Head of caudate nucleus (tissue), 42 donors: ENCODE data around the gene MYH14.
"Not testable (repeated sequence)": the region's sequence is repeated elsewhere in the genome, so short reads cannot be mapped to it uniquely, and the experiment has no call there.

Experiments used
- DNase-seq, 42 donors: peaks; one replicate each; pipeline versions ENCODE4 v3.0.0 to v3.0.0-alpha.2; 2020 to 2021; ENCODE audit warnings: mixed read lengths in 7 of 42
- intact Hi-C: fragments of 100-400 bp; cut with DNase I; formaldehyde crosslinking; loops from one replicate; pipeline ENCODE4 v1.15.0; 2022

The MYH14 gene

GRCh38 chr19:50322931-50323781 is 119.7 kb downstream of the MYH14 start:
- intact Hi-C loops: no loop called here
- peak in 1 of 42 donors; percentile 13 for DNase-seq

GRCh38 chr19:50323782-50324133 is 120.3 kb downstream of the MYH14 start:
- no peak for DNase-seq
- intact Hi-C loops: no loop called here

DNA sequence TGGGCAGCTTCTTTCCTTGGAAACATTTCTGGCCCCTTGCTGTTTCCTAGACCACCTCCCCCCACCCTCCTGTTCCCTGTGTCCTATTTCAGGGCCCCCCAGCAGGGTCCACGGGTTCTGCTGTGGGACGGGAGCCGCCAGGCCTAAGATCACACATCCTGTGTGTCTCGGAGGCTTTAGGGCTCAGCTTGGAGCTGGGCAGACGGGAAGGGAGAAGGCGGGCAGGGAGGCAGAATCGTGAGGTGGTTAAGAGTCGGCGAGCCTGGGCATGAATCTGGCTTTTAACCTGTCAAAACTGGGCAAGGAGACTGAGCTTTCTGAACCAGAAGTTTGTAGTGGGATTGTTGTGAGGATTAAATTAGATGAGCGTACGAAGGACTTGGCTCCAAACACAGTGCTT is 120.9 kb downstream of the MYH14 start:
- intact Hi-C loops: no loop called here
- no peak for DNase-seq

- intact Hi-C loops: loop anchor here (5.0 kb wide), 1 partner anchor 123 kb away; the partner anchor contains the start of gene MYH14
- peak in 40 of 42 donors; percentile 50 to 89 (median 75) for DNase-seq
Observed at GRCh38 chr19:50325310-50326100, 122.1 kb downstream of the MYH14 start.

GRCh38 chr19:50326101-50326664 is 122.8 kb downstream of the MYH14 start:
- no peak for DNase-seq
- intact Hi-C loops: loop anchor here (5.0 kb wide), 1 partner anchor 124 kb away; the partner anchor contains the start of gene MYH14

DNA sequence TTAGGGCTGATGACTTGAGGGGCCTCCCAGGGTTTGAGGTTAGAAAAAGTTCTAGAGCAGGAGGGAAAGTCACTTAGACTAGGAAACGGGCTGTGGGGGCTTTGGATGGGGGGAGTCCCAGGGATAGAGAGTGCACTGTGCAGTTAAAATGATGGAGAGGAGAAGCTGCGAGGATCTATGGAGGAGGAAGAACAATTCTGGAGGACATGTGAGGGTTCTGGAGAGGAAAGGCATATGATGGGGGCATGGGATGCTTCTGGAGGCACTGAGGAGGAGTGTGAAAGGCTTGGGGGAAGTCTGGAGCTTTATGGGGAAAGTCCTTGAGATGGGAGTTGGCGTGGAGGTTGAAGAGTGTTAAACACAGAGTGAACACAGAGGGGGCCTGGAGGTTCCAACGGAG is 123.6 kb downstream of the MYH14 start:
- intact Hi-C loops: loop anchor here (5.0 kb wide), 1 partner anchor 125 kb away; the partner anchor contains the start of gene MYH14
- peak in 1 of 42 donors; percentile 2 for DNase-seq

- peak in 2 of 42 donors; percentile 12 to 14 for DNase-seq
- intact Hi-C loops: loop anchor here (5.0 kb wide), 1 partner anchor 125 kb away; the partner anchor contains the start of gene MYH14
Observed at GRCh38 chr19:50327461-50328223, 124.2 kb downstream of the MYH14 start.

- DNase-seq: peak in 16 of 42 donors; percentile 13 to 67 (median 45)
- intact Hi-C loops: loop anchor here (5.0 kb wide), 1 partner anchor 126 kb away; the partner anchor contains the start of gene MYH14
Observed at GRCh38 chr19:50328224-50328872, 124.9 kb downstream of the MYH14 start.

DNA sequence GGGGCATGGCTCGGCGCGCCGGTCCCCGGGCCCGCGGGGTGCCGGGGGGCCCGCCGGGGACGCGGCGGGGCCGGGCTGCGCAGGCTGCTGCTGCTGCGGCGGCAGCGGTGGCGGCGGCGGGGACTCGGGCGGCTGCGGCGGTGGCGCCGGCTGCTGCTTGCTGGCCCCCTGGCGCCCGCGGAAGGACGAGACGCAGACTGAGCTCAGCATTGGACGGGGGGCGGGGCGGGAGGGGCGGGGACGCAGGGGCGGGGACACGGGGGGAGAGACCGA is 125.4 kb downstream of the MYH14 start:
- DNase-seq: no peak
- intact Hi-C loops: loop anchor here (5.0 kb wide), 1 partner anchor 127 kb away; the partner anchor contains the start of gene MYH14

DNA sequence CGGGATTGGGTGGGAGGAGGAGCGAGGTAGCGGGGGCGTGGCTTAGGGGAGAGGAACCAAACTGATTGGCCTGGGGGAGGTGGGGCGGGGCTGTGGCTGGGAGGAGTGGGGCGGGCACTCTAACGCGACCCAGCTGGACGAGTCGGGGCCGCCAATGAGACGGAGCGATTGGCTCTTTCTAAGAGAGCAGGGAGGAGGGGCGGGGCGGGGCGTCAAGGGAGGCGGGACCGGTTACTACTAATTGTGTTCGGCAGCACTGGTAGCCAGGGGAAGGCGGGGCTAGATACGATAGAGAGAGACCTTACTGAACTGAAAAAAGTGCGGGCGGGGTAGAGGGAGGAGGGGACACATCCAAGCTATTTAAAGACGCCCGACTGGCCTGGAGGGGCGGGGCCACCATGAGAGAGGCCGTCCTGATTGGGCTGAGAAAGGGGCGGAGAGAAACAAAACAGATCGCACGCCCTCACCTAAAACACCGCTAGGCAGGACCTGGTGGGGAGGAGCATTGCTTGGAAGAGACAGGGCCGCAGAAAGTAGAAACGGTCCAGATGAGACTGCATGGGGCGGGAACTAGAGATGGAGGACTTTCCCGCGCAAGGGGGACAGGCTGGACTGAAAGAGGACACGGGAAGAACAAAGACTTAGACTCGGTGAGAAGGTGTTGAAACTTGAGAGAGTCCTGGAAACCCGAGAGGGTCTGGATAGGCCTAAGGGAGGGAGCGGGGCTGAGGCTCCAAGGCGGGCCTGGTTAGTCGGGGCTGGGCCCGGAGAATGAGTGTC is 125.9 kb downstream of the MYH14 start, which contains the start of gene KCNC3:
KCNC3 (minus strand) TSS at position 232 of the 780 bp plus-strand sequence. CDS start 295 bp downstream, outside the sequence.
- intact Hi-C loops: loop anchor here (5.0 kb wide), 1 partner anchor 127 kb away; the partner anchor contains the start of gene MYH14
- DNase-seq: peak; percentile 98 to 100 (median 100)

GRCh38 chr19:50329926-50330294 is 126.5 kb downstream of the MYH14 start:
- intact Hi-C loops: loop anchor here (5.0 kb wide), 1 partner anchor 128 kb away; the partner anchor contains the start of gene MYH14
- not testable (repeated sequence) for DNase-seq

DNA sequence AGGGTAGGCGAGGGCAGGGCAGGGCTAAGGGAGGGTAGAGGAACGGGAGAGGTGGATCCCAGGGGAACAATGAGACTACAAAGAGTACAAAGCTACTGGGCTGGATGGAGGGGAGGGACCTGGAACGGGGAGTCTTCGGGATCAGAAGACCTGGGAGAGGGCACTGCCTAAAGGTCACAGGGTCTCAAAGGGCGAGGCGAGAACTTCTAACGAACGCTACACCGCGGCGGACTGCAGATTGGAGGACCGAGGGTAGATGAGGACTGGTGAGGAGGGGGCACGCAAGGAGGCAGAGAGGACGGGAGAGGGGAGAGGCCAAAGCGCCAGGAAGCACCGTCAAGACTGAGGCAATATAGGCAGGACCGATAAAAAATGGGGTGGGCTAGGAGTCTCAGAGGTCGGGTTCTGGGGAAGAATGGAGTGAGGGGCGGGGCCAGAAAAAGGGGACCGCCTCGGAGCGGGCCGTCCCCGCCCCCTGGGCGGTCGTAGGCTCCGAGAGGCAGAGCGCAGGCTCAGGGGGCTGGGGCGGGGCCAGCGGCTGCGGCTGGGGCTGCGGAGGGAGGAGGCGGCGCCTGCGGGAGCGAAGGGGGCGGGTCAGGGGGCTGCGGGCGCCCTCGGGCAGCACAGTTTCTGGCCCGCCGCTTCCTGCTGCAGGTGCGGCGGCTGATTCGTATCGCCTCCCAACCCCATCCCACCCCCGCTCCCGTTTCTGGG is 127.1 kb downstream of the MYH14 start:
- peak; percentile 67 to 95 (median 93) for DNase-seq
- intact Hi-C loops: no loop called here

DNA sequence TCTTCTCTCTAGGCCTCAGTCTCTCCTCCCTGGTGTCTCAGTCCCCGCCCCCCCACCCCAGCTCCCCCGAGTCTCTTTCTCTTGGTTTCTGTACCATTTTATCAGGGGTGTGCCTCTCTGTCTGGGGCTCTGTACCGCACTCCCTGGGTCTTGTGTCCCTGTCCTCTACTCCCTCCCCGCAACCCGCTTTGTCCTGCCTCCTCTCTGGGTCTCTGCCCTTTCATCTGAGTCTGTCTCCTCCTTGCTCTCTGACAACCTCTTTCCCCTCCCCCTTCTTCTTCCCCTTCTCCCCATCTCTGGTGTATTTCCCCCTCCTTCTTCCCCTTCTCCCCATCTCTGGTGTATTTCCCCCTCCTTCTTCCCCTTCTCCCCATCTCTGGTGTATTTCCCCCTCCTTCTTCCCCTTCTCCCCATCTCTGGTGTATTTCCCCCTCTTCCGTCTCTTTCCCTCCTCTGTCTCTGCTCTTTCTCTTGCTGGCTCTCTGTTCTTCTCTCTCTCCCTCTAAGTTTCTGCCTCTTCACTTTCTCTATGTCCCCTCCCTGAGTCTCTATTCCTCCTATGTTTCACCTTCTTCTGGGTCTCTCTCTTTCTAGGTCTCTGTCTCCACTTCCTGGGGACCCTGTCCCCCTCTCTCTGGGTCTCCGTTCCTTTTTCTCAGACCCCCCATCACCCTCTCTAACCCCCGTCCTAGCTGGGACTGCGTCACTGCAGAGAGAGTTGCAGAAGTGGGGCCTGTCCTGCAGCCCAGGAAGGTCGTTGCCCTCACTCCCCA is 128.0 kb downstream of the MYH14 start:
- intact Hi-C loops: no loop called here
- no peak for DNase-seq

GRCh38 chr19:50331994-50332243 is 128.5 kb downstream of the MYH14 start:
- intact Hi-C loops: no loop called here
- no peak for DNase-seq

DNA sequence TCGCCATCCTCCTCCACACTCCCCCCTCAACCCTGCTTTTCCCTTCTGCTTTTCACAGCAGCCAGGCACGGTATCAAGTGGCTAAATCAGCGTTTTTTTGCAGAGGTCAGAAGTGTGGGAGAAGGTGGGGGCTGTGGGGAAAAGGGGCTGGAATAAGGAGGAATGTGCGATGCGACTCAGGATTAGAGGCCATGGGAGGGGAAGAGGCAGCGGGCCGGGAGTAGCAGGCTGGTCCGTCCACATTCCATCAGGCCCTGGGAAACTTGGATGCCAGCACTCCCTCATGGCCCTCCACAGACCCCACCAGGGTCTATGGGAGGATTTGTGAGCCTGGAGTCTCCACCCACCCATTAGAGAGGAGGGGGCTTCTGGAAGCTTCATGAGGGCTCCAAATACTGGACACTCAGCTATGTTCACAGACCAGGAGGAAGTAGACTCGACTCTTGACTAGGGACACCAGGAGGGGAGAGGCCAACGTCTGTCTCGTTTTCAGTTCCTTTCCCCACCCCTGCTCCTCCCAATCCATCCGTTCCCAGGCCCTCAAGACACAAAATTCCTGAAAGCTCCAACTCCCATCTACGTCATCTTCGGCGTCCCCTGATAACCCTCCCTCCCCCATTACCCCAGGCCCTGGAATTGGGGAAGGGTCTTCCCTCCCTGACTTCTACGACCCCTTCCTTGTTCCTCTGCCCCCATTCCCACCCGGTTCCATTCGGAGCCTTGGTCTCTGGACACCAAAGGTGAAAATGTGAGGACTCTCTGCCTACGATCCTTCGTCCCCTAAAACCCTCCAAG is 129.0 kb downstream of the MYH14 start:
- DNase-seq: peak in 1 of 42 donors; percentile 23
- intact Hi-C loops: no loop called here
